HepG2 (cell line): ENCODE results near the gene ZNF764. TPM values are rescaled to one million over a fixed set of nuclear protein-coding genes. Genes with fewer than 3 reads are reported as not detected.
A peak's percentile ranks its signal among the peaks of the same experiment; 100 is the strongest.

Experiments used
- HMG20B ChIP-seq: conservative IDR thresholded peaks from 2 replicates; pipeline ENCODE4 v1.6.1; 2016; ENCODE audit warnings: missing genetic modification reagents, missing compliant biosample characterization
- JUNB ChIP-seq: sonication (generic); formaldehyde crosslinking; IDR thresholded peaks from 2 replicates; pipeline ENCODE4 v1.8.0; 2022; ENCODE audit warnings: missing genetic modification reagents, mild to moderate bottlenecking, borderline replicate concordance
- MAFG ChIP-seq: sonication (generic); formaldehyde crosslinking; IDR thresholded peaks from 2 replicates; pipeline ENCODE4 v1.5.1; 2020; ENCODE audit warnings: mild to moderate bottlenecking, missing genetic modification reagents
- MBD4 ChIP-seq: IDR thresholded peaks from 2 replicates; pipeline ENCODE4 v1.6.1; 2012; ENCODE audit warnings: low read length, inconsistent platforms, borderline replicate concordance
- NBN ChIP-seq: fragments of 450-650 bp; conservative IDR thresholded peaks from 2 replicates; pipeline ENCODE4 v1.6.1; 2017
- NFE2L1 ChIP-seq: sonication (generic); formaldehyde crosslinking; IDR thresholded peaks from 2 replicates; pipeline ENCODE4 v1.4.0; 2020; ENCODE audit warnings: missing genetic modification reagents, mild to moderate bottlenecking, borderline replicate concordance
- NR2C2 ChIP-seq: sonication (generic); formaldehyde crosslinking; IDR thresholded peaks from 2 replicates; pipeline ENCODE4 v1.4.0; 2020; ENCODE audit warnings: missing genetic modification reagents, mild to moderate bottlenecking, moderate library complexity, borderline replicate concordance
- NR2F6 ChIP-seq, 2 experiments: IDR thresholded peaks; 2 replicates each; pipeline ENCODE4 v1.6.1; 2016; ENCODE audit warnings: antibody characterized with exemption in 1 of 2, mild to moderate bottlenecking in 1 of 2
- PHF20 ChIP-seq: sonication (generic); formaldehyde crosslinking; IDR thresholded peaks from 2 replicates; pipeline ENCODE4 v1.5.0; 2020; ENCODE audit warnings: mild to moderate bottlenecking, missing genetic modification reagents
- RBM39 ChIP-seq: fragments of 200-400 bp; formaldehyde crosslinking; IDR thresholded peaks from one replicate; pipeline ENCODE4 v1.6.1; 2018; ENCODE audit warnings: antibody characterized with exemption, mild to moderate bottlenecking, low read depth, low read length; ENCODE audit not compliant: poor library complexity, severe bottlenecking
- SIX4 ChIP-seq: sonication (generic); formaldehyde crosslinking; IDR thresholded peaks from 2 replicates; pipeline ENCODE4 v1.4.0; 2020; ENCODE audit warnings: missing genetic modification reagents
- ZFYVE20 ChIP-seq: sonication (generic); formaldehyde crosslinking; IDR thresholded peaks from 2 replicates; pipeline ENCODE4 v1.8.0; 2023; ENCODE audit warnings: low read depth, mild to moderate bottlenecking, moderate library complexity, missing genetic modification reagents, borderline replicate concordance
- ZNF136 ChIP-seq: sonication (generic); formaldehyde crosslinking; IDR thresholded peaks from 2 replicates; pipeline ENCODE4 v1.8.1; 2022; ENCODE audit warnings: low read depth, mild to moderate bottlenecking, moderate library complexity, missing genetic modification reagents
- ZNF468 ChIP-seq: sonication (generic); formaldehyde crosslinking; IDR thresholded peaks from 2 replicates; pipeline ENCODE4 v1.8.0; 2022; ENCODE audit warnings: mild to moderate bottlenecking, moderate library complexity, missing genetic modification reagents
- ZNF557 ChIP-seq: sonication (generic); formaldehyde crosslinking; IDR thresholded peaks from 2 replicates; pipeline ENCODE4 v1.4.0; 2020; ENCODE audit warnings: missing genetic modification reagents
- ZNF619 ChIP-seq: sonication (generic); formaldehyde crosslinking; IDR thresholded peaks from 2 replicates; pipeline ENCODE4 v1.4.0; 2020; ENCODE audit warnings: mild to moderate bottlenecking, missing genetic modification reagents
- polyA plus RNA-seq, 8 experiments: library from polyadenylated mRNA; depleted of rRNA in 3 of 8; stranded (reverse) in 7 of 8; unstranded in 1 of 8; fragments of >200 nt; fragmentation: Illumina TruSeq in 4 of 8; extraction: Trizol in 4 of 8; gene quantifications; 2 replicates each; pipeline versions ENCODE4 v1.2.1 to v1.2.3, GENCODE V29; 2011 to 2016; ENCODE audit warnings: low read depth in 4 of 8, missing spikeins in 1 of 8, mixed read lengths in 1 of 8; ENCODE audit not compliant: insufficient read depth in 1 of 8
- total RNA-seq, 5 experiments: library from RNA; depleted of rRNA; stranded (reverse); fragments of >200 nt; fragmentation: Illumina TruSeq; extraction: Trizol; gene quantifications; 2 replicates each; pipeline ENCODE4 v1.2.3, GENCODE V29; 2016; ENCODE audit warnings: low read depth in 1 of 5
- TF ChIP-seq, protein P1 (sequence below): sonication (generic); formaldehyde crosslinking; IDR thresholded peaks from 2 replicates; pipeline ENCODE4 v1.8.1; 2023; ENCODE audit warnings: mild to moderate bottlenecking, missing genetic modification reagents
- TF ChIP-seq, protein P2 (sequence below): sonication (generic); formaldehyde crosslinking; IDR thresholded peaks from 2 replicates; pipeline ENCODE4 v1.4.0; 2020; ENCODE audit warnings: missing genetic modification reagents
- TF ChIP-seq, protein P3 (sequence below): sonication (generic); formaldehyde crosslinking; IDR thresholded peaks from 2 replicates; pipeline ENCODE4 v1.8.0; 2022; ENCODE audit warnings: mild to moderate bottlenecking, missing genetic modification reagents, moderate library complexity
- TF ChIP-seq, protein P4 (sequence below): sonication (generic); formaldehyde crosslinking; IDR thresholded peaks from 2 replicates; pipeline ENCODE4 v1.5.1; 2020; ENCODE audit warnings: missing genetic modification reagents, mild to moderate bottlenecking, borderline replicate concordance
- TF ChIP-seq, protein P5 (sequence below): conservative IDR thresholded peaks from 2 replicates; pipeline ENCODE4 v1.6.1; 2018; ENCODE audit warnings: missing genetic modification reagents
- TF ChIP-seq, protein P6 (sequence below): IDR thresholded peaks from 2 replicates; pipeline ENCODE4 v1.6.1; 2016; ENCODE audit warnings: missing compliant biosample characterization, missing genetic modification reagents, borderline replicate concordance

Gene ZNF764
- total and polyA plus RNA-seq, 2 of the 13 experiments (the other 11 are each of a cell fraction or from before 2014, with no cell fraction given), result 4.1 to 9.1 TPM

DNA sequence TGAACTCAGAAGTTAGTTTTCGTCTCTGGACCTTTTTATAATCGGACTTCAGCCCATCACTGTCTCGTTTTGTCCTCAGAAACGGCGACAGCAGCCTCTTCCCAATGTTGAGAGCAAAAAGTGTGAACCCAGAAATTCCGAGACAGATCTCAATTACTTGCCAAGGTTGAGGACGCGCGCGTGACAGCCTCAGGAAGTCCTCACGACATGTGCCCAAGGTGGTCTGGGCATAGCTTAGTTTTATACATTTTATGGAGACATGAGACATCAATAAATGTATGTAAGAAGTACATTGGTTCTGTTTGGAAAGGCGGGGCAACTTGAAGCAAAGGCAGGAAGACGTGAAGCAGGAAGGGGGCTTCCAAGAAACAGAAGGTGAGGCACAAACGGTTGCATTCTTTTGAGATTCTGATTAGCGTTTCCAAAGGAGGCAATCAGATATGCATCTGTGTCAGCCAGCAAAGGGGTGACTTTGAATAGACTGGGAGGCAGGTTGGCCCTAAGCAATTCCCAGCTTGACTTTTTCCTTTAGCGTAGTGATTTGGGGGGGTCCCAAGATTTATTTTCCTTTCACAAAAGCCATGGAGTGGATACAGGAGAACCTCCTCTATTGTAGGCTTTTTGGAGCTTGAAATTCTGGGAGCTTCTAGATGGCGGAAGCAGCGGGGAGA, 22.9 kb downstream of the ZNF764 start (continued):
- TF ChIP-seq, protein P1, sequence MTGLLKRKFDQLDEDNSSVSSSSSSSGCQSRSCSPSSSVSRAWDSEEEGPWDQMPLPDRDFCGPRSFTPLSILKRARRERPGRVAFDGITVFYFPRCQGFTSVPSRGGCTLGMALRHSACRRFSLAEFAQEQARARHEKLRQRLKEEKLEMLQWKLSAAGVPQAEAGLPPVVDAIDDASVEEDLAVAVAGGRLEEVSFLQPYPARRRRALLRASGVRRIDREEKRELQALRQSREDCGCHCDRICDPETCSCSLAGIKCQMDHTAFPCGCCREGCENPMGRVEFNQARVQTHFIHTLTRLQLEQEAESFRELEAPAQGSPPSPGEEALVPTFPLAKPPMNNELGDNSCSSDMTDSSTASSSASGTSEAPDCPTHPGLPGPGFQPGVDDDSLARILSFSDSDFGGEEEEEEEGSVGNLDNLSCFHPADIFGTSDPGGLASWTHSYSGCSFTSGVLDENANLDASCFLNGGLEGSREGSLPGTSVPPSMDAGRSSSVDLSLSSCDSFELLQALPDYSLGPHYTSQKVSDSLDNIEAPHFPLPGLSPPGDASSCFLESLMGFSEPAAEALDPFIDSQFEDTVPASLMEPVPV (CRISPR knock-in tag), result no peak; the same call in 1 of the 2 replicates
- TF ChIP-seq, protein P2, sequence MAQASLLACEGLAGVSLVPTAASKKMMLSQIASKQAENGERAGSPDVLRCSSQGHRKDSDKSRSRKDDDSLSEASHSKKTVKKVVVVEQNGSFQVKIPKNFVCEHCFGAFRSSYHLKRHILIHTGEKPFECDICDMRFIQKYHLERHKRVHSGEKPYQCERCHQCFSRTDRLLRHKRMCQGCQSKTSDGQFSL (CRISPR knock-in tag), result 0 out of 2 replicates have a peak, but pooled peaks have one; percentile 26
- TF ChIP-seq, protein P3, sequence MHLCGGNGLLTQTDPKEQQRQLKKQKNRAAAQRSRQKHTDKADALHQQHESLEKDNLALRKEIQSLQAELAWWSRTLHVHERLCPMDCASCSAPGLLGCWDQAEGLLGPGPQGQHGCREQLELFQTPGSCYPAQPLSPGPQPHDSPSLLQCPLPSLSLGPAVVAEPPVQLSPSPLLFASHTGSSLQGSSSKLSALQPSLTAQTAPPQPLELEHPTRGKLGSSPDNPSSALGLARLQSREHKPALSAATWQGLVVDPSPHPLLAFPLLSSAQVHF (CRISPR knock-in tag), result no peak
- TF ChIP-seq ZNF136 (CRISPR knock-in tag), result no peak
- TF ChIP-seq, protein P4, sequence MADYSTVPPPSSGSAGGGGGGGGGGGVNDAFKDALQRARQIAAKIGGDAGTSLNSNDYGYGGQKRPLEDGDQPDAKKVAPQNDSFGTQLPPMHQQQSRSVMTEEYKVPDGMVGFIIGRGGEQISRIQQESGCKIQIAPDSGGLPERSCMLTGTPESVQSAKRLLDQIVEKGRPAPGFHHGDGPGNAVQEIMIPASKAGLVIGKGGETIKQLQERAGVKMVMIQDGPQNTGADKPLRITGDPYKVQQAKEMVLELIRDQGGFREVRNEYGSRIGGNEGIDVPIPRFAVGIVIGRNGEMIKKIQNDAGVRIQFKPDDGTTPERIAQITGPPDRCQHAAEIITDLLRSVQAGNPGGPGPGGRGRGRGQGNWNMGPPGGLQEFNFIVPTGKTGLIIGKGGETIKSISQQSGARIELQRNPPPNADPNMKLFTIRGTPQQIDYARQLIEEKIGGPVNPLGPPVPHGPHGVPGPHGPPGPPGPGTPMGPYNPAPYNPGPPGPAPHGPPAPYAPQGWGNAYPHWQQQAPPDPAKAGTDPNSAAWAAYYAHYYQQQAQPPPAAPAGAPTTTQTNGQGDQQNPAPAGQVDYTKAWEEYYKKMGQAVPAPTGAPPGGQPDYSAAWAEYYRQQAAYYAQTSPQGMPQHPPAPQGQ, result 0 out of 2 replicates have a peak, but pooled peaks have one; percentile 37
- TF ChIP-seq SIX4 (CRISPR knock-in tag), result no peak
- TF ChIP-seq, protein P5, sequence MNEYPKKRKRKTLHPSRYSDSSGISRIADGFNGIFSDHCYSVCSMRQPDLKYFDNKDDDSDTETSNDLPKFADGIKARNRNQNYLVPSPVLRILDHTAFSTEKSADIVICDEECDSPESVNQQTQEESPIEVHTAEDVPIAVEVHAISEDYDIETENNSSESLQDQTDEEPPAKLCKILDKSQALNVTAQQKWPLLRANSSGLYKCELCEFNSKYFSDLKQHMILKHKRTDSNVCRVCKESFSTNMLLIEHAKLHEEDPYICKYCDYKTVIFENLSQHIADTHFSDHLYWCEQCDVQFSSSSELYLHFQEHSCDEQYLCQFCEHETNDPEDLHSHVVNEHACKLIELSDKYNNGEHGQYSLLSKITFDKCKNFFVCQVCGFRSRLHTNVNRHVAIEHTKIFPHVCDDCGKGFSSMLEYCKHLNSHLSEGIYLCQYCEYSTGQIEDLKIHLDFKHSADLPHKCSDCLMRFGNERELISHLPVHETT (CRISPR knock-in tag), result no peak
- no peak for TF ChIP-seq ZNF468 (CRISPR knock-in tag)
- no peak; the same call in 1 of the 2 replicates for TF ChIP-seq ZNF557
- no peak for TF ChIP-seq NBN
- no peak for TF ChIP-seq NR2F6 (IDR thresholded peaks at IDR 0.05)
- TF ChIP-seq NR2F6 (CRISPR knock-in tag; IDR thresholded peaks at IDR 0.05), result no peak
- TF ChIP-seq ZNF619 (CRISPR knock-in tag), result no peak
- peak; percentile 52; the same call in 1 of the 2 replicates for TF ChIP-seq NR2C2 (CRISPR knock-in tag)
- TF ChIP-seq MBD4, result no peak
- no peak for TF ChIP-seq NFE2L1 (CRISPR knock-in tag)
- TF ChIP-seq, protein P6, sequence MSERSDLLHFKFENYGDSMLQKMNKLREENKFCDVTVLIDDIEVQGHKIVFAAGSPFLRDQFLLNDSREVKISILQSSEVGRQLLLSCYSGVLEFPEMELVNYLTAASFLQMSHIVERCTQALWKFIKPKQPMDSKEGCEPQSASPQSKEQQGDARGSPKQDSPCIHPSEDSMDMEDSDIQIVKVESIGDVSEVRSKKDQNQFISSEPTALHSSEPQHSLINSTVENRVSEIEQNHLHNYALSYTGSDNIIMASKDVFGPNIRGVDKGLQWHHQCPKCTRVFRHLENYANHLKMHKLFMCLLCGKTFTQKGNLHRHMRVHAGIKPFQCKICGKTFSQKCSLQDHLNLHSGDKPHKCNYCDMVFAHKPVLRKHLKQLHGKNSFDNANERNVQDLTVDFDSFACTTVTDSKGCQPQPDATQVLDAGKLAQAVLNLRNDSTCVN (CRISPR knock-in tag), result no peak
- 0 out of 2 replicates have a peak, but pooled peaks have one; percentile 60 for TF ChIP-seq ZFYVE20 (CRISPR knock-in tag)
- TF ChIP-seq MAFG (CRISPR knock-in tag), result no peak
- 0 out of 2 replicates have a peak, but pooled peaks have one; percentile 12 for TF ChIP-seq HMG20B (CRISPR knock-in tag)
- TF ChIP-seq RBM39, result no peak
- TF ChIP-seq JUNB (CRISPR knock-in tag), result no peak
- TF ChIP-seq PHF20 (CRISPR knock-in tag), result peak; percentile 2; the same call in 1 of the 2 replicates
